ENCODE measurements around the gene RAX2.

GRCh38 chr19:3720349-3720917, 51.6 kb downstream of the RAX2 start:
- TF ChIP-seq CTCF (IDR thresholded peaks at IDR 0.05; ENCODE audit: borderline replicate concordance, extremely low read depth, low read length, poor library complexity, severe bottlenecking), result no peak
- no peak for TF ChIP-seq EZH2 (IDR thresholded peaks at IDR 0.05; ENCODE audit: borderline replicate concordance, low read depth, low read length, severe bottlenecking)

Data from DND-41 (cell line).